GM10248 (cell line): ENCODE measurements around the gene KCNIP4.

Experiments
- CTCF ChIA-PET: fragments of 300-600 bp; sonication (Branson Sonifier 250); formaldehyde crosslinking; extraction: SDS; loops from one replicate; lab custom pipeline; 2021; ENCODE audit warnings: antibody characterized with exemption; lab: Yijun Ruan, JAX
- POLR2A ChIA-PET: fragments of 350-650 bp; sonication (Branson Sonifier 250); formaldehyde crosslinking; extraction: SDS; loops from one replicate; lab custom pipeline; 2020; ENCODE audit warnings: antibody characterized with exemption; lab: Yijun Ruan, JAX
- DNase-seq: peaks from one replicate; pipeline ENCODE4 v3.0.0; 2012; ENCODE audit errors: extremely low spot score
- CTCF ChIP-seq: IDR thresholded peaks from 2 replicates; pipeline ENCODE4 v1.5.1; 2012; ENCODE audit warnings: mild to moderate bottlenecking, low read depth; ENCODE audit errors: extremely low read depth, missing control alignments, control extremely low read depth

The KCNIP4 gene

GRCh38 chr4:21046141-21046540 lies 902.4 kb downstream of the KCNIP4 start:
- no peak for DNase-seq
- ChIA-PET CTCF (no interaction called here), POLR2A (no interaction called here)
- no peak for TF ChIP-seq CTCF

GRCh38 chr4:21045119-21045518 lies 903.5 kb downstream of the KCNIP4 start:
- ChIA-PET CTCF (no interaction called here), POLR2A (no interaction called here)
- no peak for TF ChIP-seq CTCF
- no peak for DNase-seq

- ChIA-PET CTCF (no interaction called here), POLR2A (no interaction called here)
- no peak for DNase-seq
- no peak for TF ChIP-seq CTCF
Observed at GRCh38 chr4:21041708-21042107, 906.9 kb downstream of the KCNIP4 start.

- CTCF ChIA-PET, result no interaction called here
- no peak for TF ChIP-seq CTCF
- POLR2A ChIA-PET, result no interaction called here
- DNase-seq, result no peak
Observed at GRCh38 chr4:21034728-21035127, 913.8 kb downstream of the KCNIP4 start.

- no peak for DNase-seq
- POLR2A ChIA-PET, result no interaction called here
- CTCF ChIA-PET, result interaction anchor here (1.1 to 1.3 kb wide), 2 partner anchors 14 to 26 kb away, joined by 3 read pairs; no protein-coding TSS in a partner anchor
- no peak for TF ChIP-seq CTCF
Observed at GRCh38 chr4:21032089-21032645, 916.4 kb downstream of the KCNIP4 start.

GRCh38 chr4:21018817-21019216 lies 929.8 kb downstream of the KCNIP4 start:
- DNase-seq, result no peak
- POLR2A ChIA-PET, result no interaction called here
- CTCF ChIA-PET, result interaction anchor here (1.1 kb wide), 1 partner anchor 13 kb away, joined by 3 read pairs; no protein-coding TSS in a partner anchor
- TF ChIP-seq CTCF, result no peak
